IPS-18a (cell line): ENCODE data around the gene DIS3L2.

Source experiments
- H3K27ac ChIP-seq: one replicate; pipeline ENCODE4 v1.5.1; 2013; ENCODE audit warnings: low read length
- H3K27me3 ChIP-seq: one replicate; pipeline ENCODE4 v1.6.1; 2013; ENCODE audit warnings: mild to moderate bottlenecking, low read length; ENCODE audit not compliant: control insufficient read depth, insufficient read depth
- H3K36me3 ChIP-seq: one replicate; pipeline ENCODE4 v1.6.1; 2013; ENCODE audit warnings: low read depth, low read length; ENCODE audit not compliant: control insufficient read depth
- H3K4me1 ChIP-seq: one replicate; pipeline ENCODE4 v1.6.1; 2013; ENCODE audit warnings: low read depth, low read length; ENCODE audit not compliant: control insufficient read depth
- H3K4me3 ChIP-seq: one replicate; pipeline ENCODE4 v1.5.1; 2013; ENCODE audit warnings: low read length
- H3K9ac ChIP-seq: one replicate; pipeline ENCODE4 v1.6.1; 2013; ENCODE audit warnings: mild to moderate bottlenecking, low read length, moderate library complexity
- H3K9me3 ChIP-seq: one replicate; pipeline ENCODE4 v1.6.1; 2013; ENCODE audit warnings: low read depth, low read length; ENCODE audit not compliant: control insufficient read depth

DIS3L2 gene

DNA sequence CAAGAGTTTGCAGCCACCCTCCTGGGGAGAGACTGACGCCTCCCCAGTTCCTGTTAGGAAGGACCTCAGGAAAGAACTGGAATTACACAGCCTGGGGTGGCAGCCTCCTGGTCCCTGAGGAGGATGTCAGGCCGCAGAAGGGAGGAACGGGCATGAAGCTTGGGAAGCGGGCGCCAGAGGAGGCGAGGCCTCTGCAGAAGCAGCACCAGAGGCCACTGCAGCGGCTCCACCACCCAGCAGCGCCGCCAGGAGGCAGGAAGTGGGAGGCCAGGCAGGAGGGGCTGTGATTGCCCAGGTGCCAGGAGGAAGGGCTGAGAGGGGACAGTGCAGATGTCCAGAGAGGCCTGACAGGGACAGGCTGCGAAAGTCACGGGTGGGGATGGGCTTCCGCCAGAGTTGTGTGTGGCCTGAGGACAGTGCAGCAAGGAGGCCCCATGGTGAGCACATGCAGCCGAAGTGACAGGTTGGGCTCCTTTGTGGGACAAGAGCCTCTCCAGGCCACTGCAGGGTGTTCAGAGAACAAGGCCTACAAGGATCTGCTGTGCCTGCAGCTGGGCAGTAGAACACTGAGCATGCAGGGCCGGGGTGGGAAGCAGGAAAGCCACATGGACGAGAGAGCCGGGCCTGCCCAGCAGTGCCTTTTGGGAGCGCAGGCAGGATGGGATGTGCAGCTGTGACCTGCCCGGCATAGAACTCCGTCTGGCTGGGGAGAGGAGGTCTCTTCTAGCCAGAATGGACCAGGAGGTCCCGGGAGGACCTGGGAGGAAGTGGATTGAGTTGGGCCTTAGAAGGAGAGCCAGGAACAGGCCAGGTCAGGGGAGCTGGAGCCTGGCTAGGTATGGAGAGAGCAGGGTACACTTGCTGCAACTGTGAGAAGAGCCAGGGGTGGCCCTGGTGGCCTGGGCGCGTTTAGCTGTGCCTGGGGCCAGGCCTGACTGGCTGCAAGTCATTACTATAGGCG is 377.9 kb downstream of the DIS3L2 start:
- Histone ChIP-seq H3K9me3 (no peaks in the 10 kb centered on the region), H3K9ac (no peak overlapping the region), H3K36me3 (no peaks in the 10 kb centered on the region), H3K4me1 (no peaks in the 10 kb centered on the region), H3K27me3 (no peaks in the 10 kb centered on the region), H3K27ac (no peak overlapping the region), H3K4me3 (no peak overlapping the region)

DNA sequence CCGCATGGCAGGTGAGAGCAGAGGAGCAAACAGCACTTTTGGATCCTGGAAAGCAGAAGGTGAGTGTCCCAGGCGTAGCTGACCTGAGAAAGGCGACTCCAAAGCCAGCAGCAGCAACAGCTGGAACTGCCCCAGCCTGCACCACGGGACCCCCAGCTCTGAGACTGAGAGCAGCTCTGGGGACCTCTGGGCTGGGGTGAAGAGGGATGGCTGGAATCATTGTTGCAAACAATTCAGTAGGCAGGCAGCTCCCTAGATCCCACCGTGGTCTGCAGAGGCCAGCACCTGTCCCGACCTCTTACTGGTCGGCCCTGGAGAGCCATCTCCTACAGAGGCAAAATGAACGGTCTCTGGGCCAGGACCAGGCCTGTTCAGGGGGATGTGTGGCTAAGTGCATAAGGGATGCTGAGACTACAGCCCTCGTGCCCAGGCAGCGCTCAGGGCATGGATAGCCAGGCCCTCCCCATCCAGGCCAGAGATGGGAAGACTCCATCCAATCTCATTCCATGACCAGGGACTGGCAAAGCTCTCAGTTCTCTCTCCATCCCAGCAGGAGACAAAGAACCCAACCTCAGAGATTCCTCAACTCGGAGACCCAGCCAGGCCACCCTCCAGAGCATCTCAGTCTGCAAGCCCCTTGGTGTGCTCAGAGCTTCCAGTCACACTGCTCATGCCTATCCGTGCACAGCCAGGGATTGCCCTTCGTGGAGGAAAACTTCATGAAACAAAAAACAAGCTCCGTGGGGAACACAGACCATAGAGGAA is 378.8 kb downstream of the DIS3L2 start:
- Histone ChIP-seq H3K36me3 (no peaks in the 10 kb centered on the region), H3K9me3 (no peaks in the 10 kb centered on the region)

DNA sequence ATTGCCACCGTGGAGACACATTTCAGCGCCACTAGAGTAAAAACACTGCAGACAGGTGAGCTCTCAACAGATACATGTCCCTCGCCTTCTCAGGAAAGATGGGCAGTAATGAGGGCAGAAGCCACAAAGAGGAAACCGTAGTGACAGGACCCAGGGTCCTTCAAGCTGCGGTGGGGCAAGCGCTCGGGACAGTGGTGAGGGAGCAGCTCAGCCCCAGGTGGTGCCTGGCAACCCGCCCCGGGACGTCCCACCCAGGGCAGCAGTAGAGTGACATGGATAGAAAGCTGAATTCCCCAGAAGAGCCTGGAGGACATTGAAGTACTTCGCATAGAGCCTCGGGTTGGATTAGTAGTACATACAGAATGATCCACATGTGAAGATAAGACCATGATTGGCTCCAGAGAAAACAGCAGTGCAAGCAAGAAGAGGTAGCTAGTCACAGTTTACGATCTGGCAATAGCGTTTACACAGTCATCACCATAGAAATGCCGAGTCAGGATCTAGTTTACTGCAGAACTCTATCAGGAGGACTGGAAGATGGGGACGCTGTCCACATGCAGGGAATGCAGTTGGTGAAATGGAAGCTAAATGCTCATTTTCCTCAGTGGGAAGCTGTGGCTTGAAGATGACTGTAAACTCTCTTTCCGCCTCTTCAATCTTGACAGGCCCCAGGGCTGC is 379.7 kb downstream of the DIS3L2 start:
- Histone ChIP-seq H3K4me1 (no peaks in the 10 kb centered on the region), H3K9ac (no peak overlapping the region), H3K4me3 (no peak overlapping the region), H3K9me3 (no peaks in the 10 kb centered on the region), H3K36me3 (no peaks in the 10 kb centered on the region), H3K27ac (no peak overlapping the region), H3K27me3 (no peaks in the 10 kb centered on the region)

More for the DNA sequence above, 378.8 kb downstream of the DIS3L2 start:
- Histone ChIP-seq H3K4me3 (no peak overlapping the region), H3K4me1 (no peaks in the 10 kb centered on the region), H3K9ac (no peak overlapping the region), H3K27ac (no peak overlapping the region), H3K27me3 (no peaks in the 10 kb centered on the region)

DNA sequence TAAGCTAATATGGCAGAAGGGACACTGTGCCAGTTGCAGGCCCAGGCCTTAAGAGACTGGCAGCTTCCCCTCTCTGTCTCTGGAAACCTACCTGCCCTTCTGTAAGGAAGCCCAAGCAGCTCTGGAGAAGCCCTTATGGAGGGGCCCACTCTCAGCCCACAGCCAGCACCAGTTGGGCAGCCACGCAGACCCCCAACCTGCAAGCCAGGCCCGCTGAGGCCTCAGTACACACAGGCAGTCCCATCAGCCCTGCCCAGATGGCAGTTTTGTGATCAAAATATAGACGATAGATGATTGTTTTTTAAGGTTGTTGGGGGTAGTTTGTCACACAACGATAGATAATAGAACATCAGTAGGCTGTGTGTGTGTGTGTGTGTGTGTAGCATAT is 380.2 kb downstream of the DIS3L2 start:
- no peaks in the 10 kb centered on the region for H3K4me1 ChIP-seq
- H3K4me3 ChIP-seq: no peak overlapping the region
- no peaks in the 10 kb centered on the region for H3K36me3 ChIP-seq
- H3K27ac ChIP-seq: no peak overlapping the region
- no peaks in the 10 kb centered on the region for H3K27me3 ChIP-seq
- no peak overlapping the region for H3K9ac ChIP-seq
- H3K9me3 ChIP-seq: no peaks in the 10 kb centered on the region

DNA sequence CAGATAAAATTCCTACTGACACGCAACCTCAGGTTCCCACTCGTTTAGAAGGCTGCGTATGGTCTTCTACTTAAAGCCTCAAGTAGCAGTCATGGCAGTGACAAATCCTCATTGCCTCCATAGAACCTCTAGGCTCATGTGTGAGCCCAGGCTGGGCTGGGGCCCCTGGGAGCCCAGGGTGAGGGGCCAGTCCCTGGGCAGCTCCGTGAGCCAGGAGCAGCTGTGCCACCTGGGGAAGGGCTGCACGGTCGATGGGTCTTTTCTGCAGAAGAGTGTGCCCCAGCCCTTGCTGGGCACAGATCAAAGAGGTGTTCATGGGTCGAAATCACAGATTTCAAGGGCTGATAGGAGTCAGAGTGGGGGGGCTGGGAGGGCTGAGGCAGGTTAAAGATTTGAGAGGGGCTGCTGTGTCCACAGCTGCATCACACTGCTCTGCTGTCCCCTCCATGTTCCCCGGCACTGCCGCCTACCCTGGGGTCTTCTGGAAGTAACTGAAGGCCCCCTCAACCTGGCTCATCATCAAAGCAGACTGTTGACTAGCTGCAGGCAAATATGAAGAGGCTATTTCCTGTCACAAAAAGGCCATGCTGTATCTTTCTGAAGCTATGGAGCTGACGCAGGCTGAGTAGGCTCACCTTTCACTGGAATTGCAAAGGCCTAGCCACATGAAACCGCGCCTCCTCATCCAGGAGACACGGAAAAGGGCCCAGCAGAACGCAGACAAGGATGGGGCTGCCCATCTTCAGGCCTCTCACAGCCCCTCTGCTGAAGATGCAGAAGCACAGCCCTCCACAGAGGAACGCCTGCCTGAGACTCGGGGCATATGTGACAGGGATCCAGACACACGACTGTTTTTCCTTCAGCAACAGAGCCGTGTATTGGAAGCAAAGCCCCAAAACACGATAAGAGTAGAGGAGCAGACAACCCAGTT is 381.4 kb downstream of the DIS3L2 start:
- Histone ChIP-seq H3K36me3 (no peaks in the 10 kb centered on the region), H3K4me1 (no peaks in the 10 kb centered on the region), H3K9ac (no peak overlapping the region), H3K4me3 (no peak overlapping the region), H3K27me3 (no peaks in the 10 kb centered on the region), H3K9me3 (no peaks in the 10 kb centered on the region), H3K27ac (no peak overlapping the region)

DNA sequence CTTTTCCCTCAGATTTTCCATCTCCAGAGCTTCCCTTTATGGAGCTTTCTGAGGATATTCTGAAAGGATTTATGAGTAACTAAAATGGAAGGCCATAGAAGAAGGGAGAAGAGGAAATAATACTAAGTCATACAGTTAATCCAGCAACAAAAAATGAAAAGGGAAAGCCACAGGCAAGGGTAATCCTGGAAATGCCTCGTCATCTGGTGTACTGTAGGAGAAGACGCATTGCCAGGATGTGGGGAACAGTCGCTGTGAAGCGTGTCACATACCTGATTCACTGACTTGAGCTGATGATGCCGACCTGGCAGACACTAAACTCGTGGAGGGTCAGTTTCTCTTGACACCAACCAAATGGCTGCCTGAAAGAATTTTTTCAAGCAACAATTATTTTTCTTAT is 382.3 kb downstream of the DIS3L2 start:
- no peak overlapping the region for H3K27ac ChIP-seq
- H3K4me1 ChIP-seq: no peaks in the 10 kb centered on the region
- H3K4me3 ChIP-seq: no peak overlapping the region
- H3K27me3 ChIP-seq: no peaks in the 10 kb centered on the region
- H3K36me3 ChIP-seq: no peaks in the 10 kb centered on the region
- H3K9me3 ChIP-seq: no peaks in the 10 kb centered on the region
- H3K9ac ChIP-seq: no peak overlapping the region

DNA sequence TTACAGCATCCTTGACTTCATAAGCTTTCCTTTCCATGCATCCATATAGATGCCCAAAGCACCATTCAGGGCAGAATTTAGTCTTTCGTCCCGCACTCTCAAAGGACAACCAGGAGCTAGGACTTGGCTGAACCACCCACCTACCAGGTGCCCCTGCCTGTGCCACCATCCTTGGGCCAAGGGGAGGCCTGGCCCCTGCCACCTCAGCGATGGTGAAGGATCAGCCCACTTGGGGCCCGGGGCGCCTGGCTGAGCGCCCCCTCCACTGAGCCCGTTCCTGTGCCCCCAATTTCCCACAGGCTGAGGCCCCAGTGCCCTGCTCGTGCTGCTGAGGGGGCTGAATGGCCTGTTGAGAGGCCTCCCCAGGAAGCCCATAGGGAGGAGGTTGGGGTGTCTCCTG is 383.7 kb downstream of the DIS3L2 start:
- no peaks in the 10 kb centered on the region for H3K36me3 ChIP-seq
- no peak overlapping the region for H3K27ac ChIP-seq
- H3K9ac ChIP-seq: no peak overlapping the region
- no peak overlapping the region for H3K4me3 ChIP-seq
- H3K4me1 ChIP-seq: no peaks in the 10 kb centered on the region
- no peaks in the 10 kb centered on the region for H3K9me3 ChIP-seq
- no peaks in the 10 kb centered on the region for H3K27me3 ChIP-seq

DNA sequence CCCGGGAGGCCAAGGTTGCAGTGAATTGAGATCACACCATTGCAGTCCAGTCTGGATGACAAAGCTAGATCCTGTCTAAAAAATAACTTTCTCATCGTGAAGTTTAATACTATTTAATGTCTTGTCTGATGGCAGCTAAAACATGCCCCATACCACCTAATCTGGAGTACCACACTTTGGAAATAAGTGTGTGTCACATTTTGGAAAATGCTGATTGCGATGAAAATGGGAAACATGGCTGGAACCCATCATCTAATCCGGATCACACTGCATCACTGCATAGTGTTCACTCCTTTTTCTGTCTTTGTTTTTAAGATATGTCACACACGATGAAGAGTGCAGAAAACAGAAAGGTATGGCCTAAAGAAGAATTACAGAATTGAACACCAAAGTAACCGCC is 385.9 kb downstream of the DIS3L2 start:
- no peaks in the 10 kb centered on the region for H3K27me3 ChIP-seq
- H3K36me3 ChIP-seq: no peaks in the 10 kb centered on the region
- no peaks in the 10 kb centered on the region for H3K4me1 ChIP-seq
- H3K27ac ChIP-seq: no peak overlapping the region
- no peak overlapping the region for H3K4me3 ChIP-seq
- no peak overlapping the region for H3K9ac ChIP-seq
- H3K9me3 ChIP-seq: no peaks in the 10 kb centered on the region

DNA sequence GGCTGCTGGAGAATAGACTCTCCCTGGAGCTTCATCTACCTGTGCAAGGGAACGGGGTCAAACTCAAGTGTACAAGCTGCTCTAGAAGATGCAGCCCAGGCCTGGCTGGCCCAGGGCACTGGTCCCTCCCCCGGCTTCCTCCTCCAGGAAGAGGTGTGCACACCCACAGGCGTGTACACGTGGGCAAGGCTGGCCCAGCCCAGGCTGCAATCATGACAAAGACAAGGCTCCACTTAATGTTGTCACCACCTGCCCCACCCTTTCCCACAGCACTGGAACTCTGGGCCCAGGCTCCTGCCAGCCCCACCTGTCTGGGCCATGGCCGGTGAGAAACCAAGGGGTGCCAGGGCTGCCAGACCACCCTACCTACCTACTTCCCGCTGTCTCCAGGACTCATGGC is 387.4 kb downstream of the DIS3L2 start:
- Histone ChIP-seq H3K27me3 (no peaks in the 10 kb centered on the region), H3K36me3 (no peaks in the 10 kb centered on the region), H3K4me1 (no peaks in the 10 kb centered on the region), H3K9ac (no peak overlapping the region), H3K27ac (no peak overlapping the region), H3K4me3 (no peak overlapping the region), H3K9me3 (no peaks in the 10 kb centered on the region)

DNA sequence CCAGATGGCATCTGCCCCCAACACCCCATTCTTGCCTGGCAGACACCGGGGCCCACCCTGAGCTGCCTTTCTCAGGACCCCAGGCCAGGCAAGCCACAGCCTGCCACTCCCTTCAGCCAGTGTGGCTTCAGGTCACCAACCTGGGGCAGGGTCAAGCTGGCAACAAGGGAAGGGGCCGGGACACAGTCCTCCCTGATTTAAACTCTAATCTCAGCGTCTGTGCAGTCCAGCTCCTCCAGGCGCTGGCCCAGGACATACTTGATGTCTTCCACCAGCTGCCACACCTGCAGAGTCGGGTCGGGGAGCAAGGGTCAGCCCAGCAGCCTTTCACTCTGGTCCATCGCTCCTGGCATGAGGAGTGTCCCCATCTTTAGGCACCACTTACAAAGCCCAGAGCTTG is 388.0 kb downstream of the DIS3L2 start:
- Histone ChIP-seq H3K27me3 (no peaks in the 10 kb centered on the region), H3K36me3 (no peaks in the 10 kb centered on the region), H3K27ac (no peak overlapping the region)

More for the DNA sequence above, 388.0 kb downstream of the DIS3L2 start:
- Histone ChIP-seq H3K4me1 (no peaks in the 10 kb centered on the region), H3K9me3 (no peaks in the 10 kb centered on the region), H3K9ac (no peak overlapping the region), H3K4me3 (no peak overlapping the region)
